ENCODE data around the gene ZNF569. TPM values are rescaled to one million over a fixed set of nuclear protein-coding genes. Genes with fewer than 3 reads are reported as not detected.

ZNF569 gene
- total and polyA plus RNA-seq, 2 of the 13 experiments (the other 11 are each of a cell fraction or from before 2014, with no cell fraction given): 1.4 to 5.7 TPM

DNA sequence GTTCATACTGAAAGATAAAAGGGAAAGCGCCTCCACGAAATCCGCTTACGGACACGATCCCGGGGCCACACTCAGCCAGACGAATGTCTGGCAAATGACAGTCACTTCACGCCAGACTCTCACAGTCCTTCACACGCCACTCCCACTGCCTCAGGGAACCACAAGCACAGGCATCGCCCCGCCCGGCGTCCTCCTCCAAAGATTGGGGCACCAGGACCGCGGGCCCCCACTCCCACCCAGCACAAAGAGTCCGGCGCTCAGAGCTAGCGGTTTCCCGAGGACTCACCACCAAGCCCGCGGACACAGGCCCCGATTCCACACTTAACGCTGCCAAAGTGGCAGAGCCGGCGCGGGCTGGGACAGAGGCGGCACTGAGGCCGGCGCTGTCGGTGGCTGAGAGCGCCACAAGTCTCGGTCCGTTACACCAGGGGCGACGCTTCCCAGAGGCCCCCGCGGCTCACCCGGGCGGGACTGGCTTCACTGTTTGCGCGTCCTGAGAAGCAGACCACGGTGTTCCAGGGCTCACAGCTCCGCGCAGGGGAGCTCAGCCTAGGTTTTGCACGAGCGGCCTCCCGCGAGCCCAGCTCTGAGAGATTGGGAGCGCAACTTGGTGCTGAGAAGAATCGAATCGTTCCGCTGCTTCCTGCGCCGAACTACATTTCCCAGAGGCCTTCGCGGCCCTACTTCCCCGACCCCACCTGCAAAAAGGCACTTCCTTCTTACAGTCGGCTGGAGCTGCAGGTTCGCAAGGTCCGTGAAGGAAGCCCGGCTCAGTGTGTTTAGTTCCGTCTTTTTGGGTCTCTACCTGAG lies at the start of gene ZNF569 (continued):
- no peak for TF ChIP-seq ZNF577 (CRISPR knock-in tag; IDR thresholded peaks at IDR 0.05; ENCODE audit: borderline replicate concordance, low read depth)
- TF ChIP-seq, protein P1, sequence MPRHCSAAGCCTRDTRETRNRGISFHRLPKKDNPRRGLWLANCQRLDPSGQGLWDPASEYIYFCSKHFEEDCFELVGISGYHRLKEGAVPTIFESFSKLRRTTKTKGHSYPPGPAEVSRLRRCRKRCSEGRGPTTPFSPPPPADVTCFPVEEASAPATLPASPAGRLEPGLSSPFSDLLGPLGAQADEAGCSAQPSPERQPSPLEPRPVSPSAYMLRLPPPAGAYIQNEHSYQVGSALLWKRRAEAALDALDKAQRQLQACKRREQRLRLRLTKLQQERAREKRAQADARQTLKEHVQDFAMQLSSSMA (CRISPR knock-in tag; IDR thresholded peaks at IDR 0.05): peak; percentile 30; the same call in 1 of the 2 replicates
- TF ChIP-seq ZNF616 (CRISPR knock-in tag; IDR thresholded peaks at IDR 0.05; ENCODE audit: low read depth): no peak
- TF ChIP-seq, protein P2, sequence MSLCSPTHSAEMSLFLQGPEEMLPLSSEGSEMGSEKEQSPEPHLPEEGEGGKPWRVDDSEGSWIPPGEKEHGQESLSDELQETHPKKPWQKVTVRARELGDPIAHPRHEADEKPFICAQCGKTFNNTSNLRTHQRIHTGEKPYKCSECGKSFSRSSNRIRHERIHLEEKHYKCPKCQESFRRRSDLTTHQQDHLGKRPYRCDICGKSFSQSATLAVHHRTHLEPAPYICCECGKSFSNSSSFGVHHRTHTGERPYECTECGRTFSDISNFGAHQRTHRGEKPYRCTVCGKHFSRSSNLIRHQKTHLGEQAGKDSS (CRISPR knock-in tag; IDR thresholded peaks at IDR 0.05; ENCODE audit: borderline replicate concordance, low read depth): no peak
- peak; percentile 46; the same call in 1 of the 2 replicates for TF ChIP-seq ZNF891 (CRISPR knock-in tag; IDR thresholded peaks at IDR 0.05)
- TF ChIP-seq RFX5 (IDR thresholded peaks at IDR 0.05; ENCODE audit: low read depth, low read length): no peak
- TF ChIP-seq ATF7-NPFF (CRISPR knock-in tag; IDR thresholded peaks at IDR 0.05; ENCODE audit: low read depth): no peak; the same call in 1 of the 2 replicates
- TF ChIP-seq TGIF2 (CRISPR knock-in tag; IDR thresholded peaks at IDR 0.05): peak; percentile 83; the same call in 1 of the 2 replicates
- no peak for TF ChIP-seq PRMT3 (CRISPR knock-in tag; IDR thresholded peaks at IDR 0.05; ENCODE audit: borderline replicate concordance, low read depth)
- TF ChIP-seq, protein P3, sequence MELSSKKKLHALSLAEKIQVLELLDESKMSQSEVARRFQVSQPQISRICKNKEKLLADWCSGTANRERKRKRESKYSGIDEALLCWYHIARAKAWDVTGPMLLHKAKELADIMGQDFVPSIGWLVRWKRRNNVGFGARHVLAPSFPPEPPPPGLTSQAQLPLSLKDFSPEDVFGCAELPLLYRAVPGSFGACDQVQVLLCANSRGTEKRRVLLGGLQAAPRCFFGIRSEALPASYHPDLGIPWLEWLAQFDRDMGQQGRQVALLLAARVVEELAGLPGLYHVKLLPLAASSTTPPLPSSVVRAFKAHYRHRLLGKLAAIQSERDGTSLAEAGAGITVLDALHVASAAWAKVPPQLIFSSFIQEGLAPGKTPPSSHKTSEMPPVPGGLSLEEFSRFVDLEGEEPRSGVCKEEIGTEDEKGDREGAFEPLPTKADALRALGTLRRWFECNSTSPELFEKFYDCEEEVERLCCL (CRISPR knock-in tag; IDR thresholded peaks at IDR 0.05; ENCODE audit: borderline replicate concordance): peak; percentile 87; the same call in 1 of the 2 replicates
- TF ChIP-seq, protein P4, sequence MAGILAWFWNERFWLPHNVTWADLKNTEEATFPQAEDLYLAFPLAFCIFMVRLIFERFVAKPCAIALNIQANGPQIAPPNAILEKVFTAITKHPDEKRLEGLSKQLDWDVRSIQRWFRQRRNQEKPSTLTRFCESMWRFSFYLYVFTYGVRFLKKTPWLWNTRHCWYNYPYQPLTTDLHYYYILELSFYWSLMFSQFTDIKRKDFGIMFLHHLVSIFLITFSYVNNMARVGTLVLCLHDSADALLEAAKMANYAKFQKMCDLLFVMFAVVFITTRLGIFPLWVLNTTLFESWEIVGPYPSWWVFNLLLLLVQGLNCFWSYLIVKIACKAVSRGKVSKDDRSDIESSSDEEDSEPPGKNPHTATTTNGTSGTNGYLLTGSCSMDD (CRISPR knock-in tag; IDR thresholded peaks at IDR 0.05): no peak
- TF ChIP-seq KLF12 (CRISPR knock-in tag; IDR thresholded peaks at IDR 0.05; ENCODE audit: borderline replicate concordance): peak; percentile 87; the same call in 1 of the 2 replicates
- no peak for TF ChIP-seq AGO1 (IDR thresholded peaks at IDR 0.05; ENCODE audit: low read depth, low read length, poor library complexity, severe bottlenecking)
- TF ChIP-seq SP2 (CRISPR knock-in tag; IDR thresholded peaks at IDR 0.05): peak; percentile 50; the same call in 1 of the 2 replicates
- peak; percentile 55 for TF ChIP-seq KDM4B (CRISPR knock-in tag; IDR thresholded peaks at IDR 0.05)
- TF ChIP-seq, protein P5, sequence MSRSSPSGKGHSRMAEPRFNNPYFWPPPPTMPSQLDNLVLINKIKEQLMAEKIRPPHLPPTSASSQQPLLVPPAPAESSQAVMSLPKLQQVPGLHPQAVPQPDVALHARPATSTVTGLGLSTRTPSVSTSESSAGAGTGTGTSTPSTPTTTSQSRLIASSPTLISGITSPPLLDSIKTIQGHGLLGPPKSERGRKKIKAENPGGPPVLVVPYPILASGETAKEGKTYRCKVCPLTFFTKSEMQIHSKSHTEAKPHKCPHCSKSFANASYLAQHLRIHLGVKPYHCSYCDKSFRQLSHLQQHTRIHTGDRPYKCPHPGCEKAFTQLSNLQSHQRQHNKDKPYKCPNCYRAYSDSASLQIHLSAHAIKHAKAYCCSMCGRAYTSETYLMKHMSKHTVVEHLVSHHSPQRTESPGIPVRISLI (CRISPR knock-in tag; IDR thresholded peaks at IDR 0.05; ENCODE audit: borderline replicate concordance): peak; percentile 60; the same call in 1 of the 2 replicates
- TF ChIP-seq, protein P6, sequence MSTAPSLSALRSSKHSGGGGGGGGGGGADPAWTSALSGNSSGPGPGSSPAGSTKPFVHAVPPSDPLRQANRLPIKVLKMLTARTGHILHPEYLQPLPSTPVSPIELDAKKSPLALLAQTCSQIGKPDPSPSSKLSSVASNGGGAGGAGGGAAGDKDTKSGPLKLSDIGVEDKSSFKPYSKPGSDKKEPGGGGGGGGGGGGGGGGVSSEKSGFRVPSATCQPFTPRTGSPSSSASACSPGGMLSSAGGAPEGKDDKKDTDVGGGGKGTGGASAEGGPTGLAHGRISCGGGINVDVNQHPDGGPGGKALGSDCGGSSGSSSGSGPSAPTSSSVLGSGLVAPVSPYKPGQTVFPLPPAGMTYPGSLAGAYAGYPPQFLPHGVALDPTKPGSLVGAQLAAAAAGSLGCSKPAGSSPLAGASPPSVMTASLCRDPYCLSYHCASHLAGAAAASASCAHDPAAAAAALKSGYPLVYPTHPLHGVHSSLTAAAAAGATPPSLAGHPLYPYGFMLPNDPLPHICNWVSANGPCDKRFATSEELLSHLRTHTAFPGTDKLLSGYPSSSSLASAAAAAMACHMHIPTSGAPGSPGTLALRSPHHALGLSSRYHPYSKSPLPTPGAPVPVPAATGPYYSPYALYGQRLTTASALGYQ (CRISPR knock-in tag; IDR thresholded peaks at IDR 0.05): no peak
- no peak for TF ChIP-seq ZFP36 (IDR thresholded peaks at IDR 0.05; ENCODE audit: borderline replicate concordance, low read depth, low read length, partially characterized antibody)
- TF ChIP-seq ZNF460 (CRISPR knock-in tag; IDR thresholded peaks at IDR 0.05; ENCODE audit: borderline replicate concordance): no peak
- no peak for TF ChIP-seq NFIB (CRISPR knock-in tag; IDR thresholded peaks at IDR 0.05; ENCODE audit: borderline replicate concordance)
- no peak for TF ChIP-seq PHB2 (IDR thresholded peaks at IDR 0.05; ENCODE audit: partially characterized antibody)

All from HepG2 (cell line).